HG03565 (cell line): ENCODE data around the gene ADAMTSL5.
"Not testable (repeated sequence)": the region's sequence is repeated elsewhere in the genome, so short reads cannot be mapped to it uniquely, and the experiment has no call there.

Source experiments
- ATAC-seq: cut with Tn5 transposase; IDR thresholded peaks from one replicate; pipeline ENCODE4 v1.9.1; 2021; ENCODE audit warnings: mild to moderate bottlenecking, moderate library complexity; ENCODE audit not compliant: unreplicated experiment

ADAMTSL5 gene

DNA sequence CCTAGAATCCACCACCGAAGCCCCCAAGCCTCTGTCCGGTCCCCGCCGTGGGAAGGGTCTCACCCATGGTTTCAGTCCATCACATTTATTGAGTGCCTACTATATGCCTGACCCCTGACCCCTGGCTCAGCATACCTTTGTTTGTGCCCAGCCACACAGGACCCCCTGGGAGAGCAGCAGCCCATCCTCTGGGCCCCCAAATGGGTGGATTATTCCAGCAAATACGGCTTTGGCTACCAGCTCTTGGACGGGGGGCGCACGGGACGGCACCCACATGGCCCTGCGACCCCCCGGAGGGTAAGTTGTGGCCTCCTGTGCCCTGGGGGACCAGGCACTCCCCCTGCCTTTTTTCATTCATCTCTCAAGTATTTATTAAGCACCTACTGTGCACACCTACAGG lies 18.8 kb upstream of the ADAMTSL5 start:
- ATAC-seq: no peak

DNA sequence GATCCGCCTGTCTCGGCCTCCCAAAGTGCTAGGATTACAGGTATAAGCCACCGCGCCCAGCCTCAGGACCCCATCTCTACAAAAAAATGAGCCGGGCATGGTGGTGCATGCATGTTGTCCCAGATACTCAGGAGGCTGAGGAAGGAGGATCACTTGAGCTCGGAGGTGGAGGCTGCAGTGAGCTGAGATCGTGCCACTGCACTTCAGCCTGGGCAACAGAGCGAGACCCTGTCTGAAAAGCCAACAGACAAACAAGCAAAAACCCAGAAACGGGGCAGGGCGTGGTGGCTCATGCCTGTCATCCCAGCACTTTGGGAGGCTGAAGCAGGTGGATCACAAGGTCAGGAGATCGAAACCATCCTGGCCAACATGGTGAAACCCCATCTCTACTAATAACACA lies 18.0 kb upstream of the ADAMTSL5 start:
- not testable (repeated sequence) for ATAC-seq

DNA sequence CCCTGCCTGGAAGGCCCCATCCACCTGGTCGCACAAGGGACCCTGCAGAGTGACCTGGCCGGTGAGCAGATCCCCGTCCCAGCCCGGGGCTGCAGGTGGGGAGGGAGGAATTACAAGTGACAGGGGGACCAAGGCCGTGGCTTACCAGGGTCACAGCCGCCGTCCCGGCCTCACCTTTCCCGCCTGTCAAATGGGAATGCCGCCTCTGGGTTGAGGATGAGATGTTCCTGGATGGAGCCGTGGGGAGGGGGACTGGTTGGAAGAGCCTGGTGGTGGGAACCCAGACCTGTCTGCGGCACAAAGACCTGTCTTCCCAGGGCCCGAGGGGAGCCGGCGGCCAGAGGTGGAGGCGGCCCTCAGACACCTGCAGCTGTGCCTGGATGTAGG lies 16.6 kb upstream of the ADAMTSL5 start:
- no peak for ATAC-seq

DNA sequence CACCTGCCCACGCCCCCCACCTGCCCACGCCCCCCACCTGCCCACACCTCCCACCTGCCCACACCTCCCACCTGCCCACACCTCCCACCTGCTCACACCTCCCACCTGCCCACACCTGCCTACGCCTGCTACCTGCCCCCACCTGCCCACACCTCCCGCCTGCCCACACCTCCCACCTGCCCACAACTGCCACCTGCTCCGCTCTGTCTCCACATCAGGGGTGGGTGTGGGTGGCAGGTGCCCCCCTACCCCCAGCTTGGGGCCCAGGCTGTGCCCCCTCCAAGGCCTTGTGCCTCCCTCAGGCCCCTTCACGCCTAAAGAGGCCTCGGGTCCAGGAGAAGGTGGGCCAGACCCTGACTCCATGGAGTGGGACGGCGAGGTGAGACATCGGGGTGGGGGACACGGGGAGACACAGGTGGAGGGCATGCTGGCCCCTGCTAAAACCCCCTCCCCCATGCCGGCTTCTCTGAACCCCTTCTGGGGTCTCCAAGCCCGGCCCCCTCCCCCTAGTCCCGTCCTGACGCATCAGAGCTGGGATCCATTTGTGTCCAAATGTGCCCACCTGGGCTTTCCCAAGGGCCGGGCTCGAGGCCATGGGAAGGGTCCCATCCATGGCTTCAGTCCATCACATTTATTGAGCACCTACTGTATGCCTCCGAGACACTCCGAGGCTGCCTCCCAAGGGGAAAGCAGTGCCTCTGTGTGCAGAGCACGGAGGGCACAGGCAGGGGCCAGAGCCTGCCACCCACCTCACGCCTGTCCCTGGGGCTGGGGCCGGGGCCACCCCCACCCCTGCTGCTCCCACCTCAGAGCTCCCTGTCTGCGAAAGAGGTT lies 16.0 kb upstream of the ADAMTSL5 start:
- no peak for ATAC-seq

DNA sequence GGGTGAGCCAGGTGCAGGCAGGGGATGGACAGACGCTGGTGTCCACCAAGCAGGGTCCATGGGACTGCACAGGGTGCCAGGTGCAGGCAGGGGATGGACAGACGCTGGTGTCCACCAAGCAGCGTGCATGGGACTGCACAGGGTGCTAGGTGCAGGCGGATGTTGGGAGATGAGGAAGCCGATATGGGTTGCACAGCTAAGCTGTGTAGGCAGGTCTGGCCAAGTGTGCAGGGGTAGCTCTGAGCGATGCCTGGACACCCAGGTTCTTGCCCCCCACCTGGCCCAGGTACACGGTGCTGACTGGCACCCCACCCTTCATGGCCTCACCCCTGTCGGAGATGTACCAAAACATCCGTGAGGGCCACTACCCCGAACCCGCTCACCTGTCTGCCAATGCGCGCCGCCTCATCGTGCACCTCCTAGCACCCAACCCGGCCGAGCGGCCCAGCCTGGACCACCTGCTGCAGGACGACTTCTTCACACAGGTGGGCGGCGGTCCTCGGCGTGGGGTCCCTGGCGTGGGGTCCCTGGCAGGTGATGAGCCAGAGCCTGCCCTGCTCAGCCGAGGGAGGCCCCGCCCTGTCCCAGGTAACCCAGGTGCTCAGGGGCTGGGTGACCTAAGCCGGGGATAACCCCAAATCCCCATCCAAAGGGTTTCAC lies 15.0 kb upstream of the ADAMTSL5 start:
- ATAC-seq: no peak

DNA sequence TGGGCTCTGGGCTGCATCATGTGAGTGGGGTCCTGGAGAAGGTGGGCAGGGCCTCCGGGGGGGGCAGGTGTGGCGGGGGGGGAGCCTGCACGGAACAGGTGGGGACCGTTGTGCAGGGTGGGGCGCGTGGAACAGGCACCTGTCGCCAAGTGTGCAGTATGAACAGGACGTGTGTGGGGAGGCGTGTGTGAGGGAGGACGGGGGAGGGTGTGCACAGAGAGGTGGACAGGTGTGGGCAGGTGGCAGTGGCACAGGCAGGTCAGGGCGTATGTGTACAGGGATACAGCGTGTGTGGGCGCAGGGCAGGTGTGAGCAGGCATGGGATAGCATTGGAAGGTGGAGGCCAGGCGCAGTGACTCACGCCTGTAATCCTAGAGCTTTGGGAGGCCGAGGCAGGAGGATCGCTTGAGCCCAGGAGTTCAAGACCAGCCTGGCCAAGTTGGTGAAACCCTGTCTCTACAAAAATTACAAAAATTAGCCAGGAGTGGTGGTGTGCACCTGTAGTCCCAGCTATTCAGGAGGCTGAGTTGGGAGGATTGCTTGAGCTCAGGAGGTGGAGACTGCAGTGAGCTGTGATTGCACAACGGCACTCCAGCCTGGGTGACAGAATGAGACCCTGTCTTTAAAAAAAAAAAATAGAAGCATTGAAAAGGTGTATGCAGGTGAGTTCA lies 14.3 kb upstream of the ADAMTSL5 start:
- ATAC-seq: no peak

DNA sequence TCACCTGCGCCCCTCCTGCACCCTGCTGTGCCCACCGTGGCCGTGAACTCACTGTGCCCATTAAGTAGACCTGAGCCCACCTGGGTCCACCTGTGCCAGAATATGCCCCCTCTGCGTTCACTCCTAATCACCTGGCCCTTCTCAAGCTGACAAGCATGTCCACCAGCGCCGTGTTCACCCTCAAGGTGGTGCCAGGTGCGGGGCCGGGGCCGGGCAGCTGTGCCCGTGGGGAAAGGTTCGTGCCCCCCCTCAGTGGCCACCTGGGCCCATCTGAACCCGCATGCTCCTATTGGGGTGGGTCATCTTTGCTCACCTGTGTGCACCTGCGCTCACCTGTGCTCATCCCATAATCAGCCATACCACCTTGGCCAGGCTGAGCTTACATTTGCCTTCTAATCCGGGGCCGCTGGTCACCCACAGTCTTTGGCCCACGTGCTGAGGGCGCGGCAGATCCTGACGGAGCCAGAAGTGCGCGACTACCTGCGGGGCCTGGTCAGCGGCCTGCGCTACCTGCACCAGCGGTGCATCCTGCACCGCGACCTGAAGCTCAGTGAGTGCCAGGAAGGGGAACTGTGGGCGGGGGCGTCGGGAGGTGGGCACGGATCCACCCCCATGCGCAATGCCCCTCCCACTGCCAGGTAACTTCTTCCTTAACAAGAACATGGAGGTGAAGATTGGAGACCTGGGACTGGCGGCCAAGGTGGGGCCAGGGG lies 13.4 kb upstream of the ADAMTSL5 start:
- no peak for ATAC-seq

DNA sequence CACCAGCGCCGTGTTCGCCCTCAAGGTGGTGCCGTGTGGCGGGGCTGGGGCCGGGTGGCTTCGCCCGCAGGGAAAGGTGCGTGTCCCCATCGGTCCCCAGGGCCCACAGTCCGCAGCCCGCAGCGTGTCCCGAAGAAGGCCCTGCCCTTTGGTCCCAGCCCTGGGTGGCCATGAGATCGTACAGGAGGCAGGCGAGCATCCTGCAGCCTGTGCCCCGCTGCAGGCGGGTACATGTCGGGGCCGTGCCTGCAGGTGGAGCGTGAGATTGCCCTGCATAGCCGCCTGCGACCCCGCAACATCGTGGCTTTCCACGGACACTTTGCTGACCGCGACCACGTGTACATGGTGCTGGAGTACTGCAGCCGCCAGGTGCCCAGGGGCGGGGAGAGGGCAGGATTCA lies 12.5 kb upstream of the ADAMTSL5 start:
- no peak for ATAC-seq

DNA sequence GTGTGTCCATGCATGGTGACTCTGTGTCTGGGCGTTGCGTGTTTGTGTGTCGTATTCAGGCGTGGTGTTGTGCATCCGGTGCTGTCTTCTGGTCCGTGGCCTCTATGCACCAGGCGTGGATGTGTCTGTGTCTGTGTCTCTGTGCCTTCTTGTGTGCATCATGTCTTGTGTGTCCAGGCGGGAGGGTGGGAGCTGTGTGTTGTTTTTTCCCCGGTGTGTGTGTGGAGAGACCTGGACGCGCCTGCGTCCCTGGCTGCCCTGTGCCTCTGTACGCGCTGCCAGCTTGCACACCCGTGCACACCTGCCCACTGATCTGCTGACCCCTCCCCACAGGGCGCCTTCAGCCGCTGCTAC lies 12.1 kb upstream of the ADAMTSL5 start:
- no peak for ATAC-seq

DNA sequence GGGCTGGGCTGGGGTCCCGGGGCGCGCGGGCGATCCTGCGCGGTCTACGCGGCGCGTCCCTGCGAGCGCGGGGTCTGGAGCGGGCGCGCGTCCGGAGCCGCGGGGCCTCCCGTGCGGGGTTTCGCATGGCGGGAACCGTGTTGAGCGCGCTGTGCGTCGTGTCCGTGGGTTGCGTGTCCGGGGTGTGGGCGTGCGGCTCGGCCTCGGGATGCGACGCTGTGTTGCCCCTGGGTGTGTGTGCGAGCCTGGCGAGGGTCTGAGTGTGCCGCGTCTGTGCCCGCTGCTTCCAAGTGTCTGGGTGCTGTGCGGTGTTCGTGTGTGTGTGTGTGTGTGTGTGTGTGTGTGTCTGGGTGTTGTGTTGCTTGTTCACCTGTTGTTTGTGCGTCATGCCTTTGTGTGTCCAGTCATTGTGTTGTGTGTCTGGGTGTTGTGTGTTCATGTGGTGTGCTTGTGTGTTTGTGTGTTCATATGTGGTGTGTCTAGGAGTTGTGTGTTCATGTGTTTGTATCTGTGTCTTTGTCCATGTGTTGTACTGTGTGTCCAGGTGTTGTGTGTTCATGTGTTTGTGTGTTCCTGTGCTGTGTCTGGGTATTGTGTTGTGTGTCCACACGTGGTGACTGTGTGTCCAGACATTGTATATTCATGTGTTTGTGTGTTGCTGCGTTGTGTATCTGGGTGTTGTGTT lies 11.6 kb upstream of the ADAMTSL5 start:
- ATAC-seq: no peak

DNA sequence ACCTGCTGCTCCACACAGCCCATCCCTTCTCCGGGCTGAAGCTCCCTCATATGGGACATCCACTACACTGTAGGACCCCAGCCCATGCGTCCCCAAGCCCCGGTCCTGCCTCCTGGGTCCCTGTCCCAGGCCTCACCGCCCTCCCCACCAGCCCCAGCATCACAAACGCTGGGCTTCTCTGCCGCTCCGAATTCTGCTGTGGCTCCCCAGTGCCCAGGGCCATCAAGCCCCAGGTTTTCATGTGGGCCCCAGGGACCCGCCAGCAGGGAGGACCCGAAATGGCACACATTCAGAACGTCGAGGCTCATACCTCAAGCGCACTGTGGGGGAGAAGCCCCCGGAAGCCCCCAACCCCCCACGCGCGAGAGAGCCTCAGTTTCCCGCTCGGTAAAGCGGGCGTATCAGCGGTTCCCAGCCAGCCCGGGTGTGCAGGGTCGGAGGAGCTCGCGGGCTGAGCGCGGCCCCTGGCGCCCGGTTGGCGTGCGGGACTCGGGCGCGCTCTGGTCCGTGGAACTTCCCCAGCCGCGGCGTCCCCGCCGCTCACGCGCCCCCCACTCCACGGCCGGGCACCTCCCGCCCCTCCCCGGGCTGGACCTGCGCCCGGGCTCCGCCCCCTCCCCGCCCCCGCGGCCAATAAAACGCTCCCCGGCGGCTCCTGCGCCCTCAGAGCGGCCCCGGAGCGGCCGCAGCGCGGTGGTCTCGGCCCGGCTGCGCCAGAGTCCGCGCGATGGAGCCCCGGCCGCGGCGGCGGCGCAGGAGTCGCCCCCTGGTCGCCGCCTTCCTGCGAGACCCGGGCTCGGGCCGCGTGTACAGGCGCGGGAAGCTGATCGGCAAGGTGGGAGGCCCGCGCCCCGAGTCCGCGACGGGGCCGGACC lies 10.8 kb upstream of the ADAMTSL5 start, which contains the start of gene PLK5:
PLK5 (plus strand) TSS at position 666 of the 875 bp plus-strand sequence. CDS start 2,920 bp downstream, outside the sequence.
- no peak for ATAC-seq

DNA sequence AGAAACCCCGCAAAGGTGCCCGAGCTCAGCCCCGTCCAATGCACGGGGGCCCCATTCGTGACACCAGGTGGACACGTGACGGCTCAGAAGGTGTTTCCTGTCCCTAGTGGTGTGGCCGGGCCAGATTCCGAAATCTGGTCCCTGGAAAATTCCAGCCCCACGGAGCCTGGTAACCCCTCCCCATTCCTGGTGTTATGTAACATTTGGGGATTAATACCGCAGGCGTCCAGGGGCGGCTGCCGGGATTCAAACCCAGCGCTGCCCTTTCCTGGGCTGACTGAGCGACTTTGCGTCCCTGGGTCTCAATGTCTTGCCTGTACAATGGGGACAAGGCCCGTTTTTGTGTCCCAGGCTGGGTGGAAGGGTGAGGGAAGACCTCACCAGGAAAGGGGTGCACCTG lies 10.0 kb upstream of the ADAMTSL5 start:
- ATAC-seq: no peak

DNA sequence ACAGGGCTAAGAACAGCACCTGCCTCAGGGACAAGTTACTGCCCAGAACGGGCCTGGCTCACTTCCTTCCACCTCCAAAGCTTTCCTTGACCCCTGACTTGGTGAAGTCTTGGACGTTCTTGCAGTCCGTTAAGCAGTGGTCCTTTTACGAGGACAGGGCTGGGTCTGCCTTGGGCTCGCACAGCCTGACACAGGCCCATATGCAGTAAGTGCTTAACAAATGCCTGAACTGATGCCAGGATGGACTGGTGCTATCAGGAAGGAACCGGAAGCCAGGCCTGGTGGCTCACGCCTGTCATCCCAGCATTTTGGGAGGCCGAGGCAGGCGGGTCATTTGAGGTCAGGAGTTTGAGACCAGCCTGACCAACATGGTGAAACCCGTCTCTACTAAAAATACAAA lies 9.2 kb upstream of the ADAMTSL5 start:
- ATAC-seq: no peak

DNA sequence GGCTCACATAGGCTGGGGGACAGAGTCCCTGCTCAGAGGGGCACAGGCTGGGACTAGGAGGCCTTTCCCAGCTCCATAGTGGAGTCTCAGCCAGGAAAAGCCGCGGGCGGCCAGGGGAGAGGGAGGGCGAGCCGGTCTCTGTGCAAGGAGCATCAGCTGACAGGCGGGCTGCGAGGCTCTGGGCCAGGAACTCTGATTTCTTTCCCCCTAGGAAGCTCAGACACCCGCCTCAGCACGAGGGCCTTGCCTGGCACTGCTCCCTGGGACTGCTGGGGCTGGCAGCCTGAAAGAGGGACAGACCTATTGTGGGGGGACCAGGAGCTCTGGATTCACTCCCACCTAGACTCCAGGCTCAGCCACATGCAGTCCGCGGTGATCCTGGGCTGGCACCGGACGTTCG lies 8.8 kb upstream of the ADAMTSL5 start:
- ATAC-seq: no peak

DNA sequence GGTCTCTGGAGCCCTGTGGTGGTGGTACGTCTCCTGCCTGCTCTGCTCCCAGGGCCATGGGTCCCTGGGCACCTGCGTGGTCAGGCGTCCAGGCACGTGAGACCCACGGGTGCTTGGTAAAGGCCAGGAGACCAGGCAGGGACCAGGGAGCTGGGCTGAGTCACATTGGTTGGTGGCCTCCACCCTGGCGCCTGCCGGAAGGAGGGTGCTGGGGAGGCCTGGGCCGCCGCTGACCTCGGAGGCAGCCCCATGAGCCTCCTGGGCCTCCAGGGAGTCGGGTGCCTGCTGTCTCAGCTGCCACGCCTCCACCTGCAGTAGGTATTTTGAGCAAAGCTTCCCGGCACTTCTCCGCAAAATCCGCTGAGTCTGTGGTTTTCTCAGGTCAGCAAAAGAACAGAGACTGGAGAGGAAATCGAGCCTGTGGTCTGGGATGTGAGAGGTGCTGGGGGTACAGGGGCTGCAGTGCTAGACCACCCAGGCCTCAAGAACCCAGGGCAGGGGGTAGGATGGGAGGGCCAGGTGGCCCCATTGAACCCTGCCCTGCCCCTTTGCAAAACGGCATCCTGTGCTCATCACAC lies 7.5 kb upstream of the ADAMTSL5 start:
- ATAC-seq: no peak

DNA sequence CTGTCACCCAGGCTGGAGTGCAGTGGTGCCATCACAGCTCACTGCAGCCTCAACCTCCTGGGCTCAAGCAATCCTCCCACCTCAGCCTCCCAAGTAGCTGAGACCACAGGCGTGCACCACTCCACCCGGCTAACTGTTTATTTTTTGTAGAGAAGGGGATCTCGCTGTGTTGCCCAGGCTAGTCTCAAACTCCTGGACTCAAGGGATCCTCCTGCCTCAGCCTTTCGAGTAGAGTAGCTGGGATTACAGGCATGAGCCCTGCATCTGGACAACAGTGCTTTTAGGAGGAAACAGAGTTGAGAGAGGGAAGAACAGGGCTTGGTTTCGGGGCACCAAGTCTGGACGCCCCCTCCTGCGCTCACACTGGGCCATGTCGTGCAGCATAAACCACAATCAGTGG lies 7.0 kb upstream of the ADAMTSL5 start:
- ATAC-seq: not testable (repeated sequence)

DNA sequence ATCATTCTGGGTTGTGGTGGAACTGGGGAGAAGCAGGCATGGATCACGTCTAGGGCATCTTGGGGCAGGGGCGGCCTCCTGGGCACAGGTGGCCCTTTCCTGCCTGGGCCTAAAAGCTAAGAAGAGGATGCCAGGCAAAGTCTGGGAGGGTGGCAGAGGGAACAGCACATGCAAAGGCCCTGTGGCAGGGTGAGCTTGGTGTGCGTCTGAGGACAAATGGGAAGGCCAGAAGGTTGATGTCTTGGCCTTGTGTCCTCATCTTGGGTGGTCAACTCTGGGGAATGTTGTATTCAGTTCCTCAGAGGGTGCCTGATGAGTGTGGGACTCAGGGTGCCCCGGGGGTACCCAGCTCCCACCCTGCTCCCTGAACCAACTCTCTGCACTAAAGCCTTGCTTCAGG lies 5.7 kb upstream of the ADAMTSL5 start:
- no peak for ATAC-seq

DNA sequence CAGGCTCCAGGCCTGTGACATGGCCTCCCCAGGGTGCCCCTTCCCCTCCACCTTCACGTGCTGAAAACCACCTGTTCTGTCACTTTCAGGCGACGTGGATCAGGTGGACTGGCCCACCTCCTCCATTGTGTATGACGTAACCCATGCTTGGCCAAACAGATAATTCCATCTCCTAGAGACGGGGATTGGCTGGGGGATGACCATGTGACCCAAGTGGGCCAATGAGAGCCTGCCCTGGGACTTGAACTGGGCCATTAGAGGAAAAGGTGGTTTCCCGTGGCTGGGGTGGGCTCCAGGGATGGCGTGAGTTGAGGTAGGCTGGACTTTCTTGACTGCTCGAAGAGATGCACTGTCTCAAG lies 3.6 kb upstream of the ADAMTSL5 start:
- ATAC-seq: no peak

DNA sequence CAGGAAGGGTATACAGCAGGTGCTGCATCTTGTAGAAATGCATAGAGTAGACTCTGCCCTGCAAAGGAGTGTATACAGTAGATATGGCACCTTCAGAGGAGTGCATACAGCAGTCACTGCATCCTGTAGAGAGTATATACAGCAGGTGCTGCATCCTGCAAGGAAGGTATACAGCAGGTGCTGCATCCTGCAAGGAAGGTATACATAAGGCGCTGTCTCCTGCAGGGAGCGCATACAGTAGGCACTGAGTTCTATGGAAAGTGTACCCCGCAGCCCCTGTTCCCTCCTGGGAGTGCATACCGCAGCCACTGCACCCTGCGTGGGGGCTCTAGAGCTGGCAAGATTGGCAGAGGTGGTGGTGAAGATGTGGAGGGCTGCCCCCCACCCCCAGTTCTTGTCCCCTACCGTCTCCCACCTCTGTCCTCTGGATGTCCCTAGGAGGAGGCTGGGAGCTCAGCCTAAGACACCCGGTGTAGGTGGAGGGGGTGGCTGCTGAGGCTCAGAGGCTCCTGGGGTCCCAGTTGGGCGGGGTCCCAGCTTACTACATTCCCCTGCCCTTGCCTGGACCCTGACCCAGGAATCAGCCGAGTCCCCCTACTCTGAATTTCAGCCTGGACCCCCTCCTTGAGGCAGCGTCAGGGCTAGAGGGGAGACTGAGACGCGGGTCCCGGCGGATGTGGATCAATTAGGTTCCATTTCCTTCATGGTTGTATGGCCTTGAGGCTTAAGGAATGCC lies 2.3 kb upstream of the ADAMTSL5 start:
- no peak for ATAC-seq
